Activated B cell treated with CpG ODN at 0.5 μM for 24 hours (primary cell): ENCODE measurements around the gene C14orf180. TPM values are rescaled to one million over a fixed set of nuclear protein-coding genes. Genes with fewer than 3 reads are reported as not detected.
A peak's percentile ranks its signal among the peaks of the same experiment; 100 is the strongest.

Experiments used
- ATAC-seq: fragments of 200-7000 bp; cut with Tn5 transposase; one replicate; pipeline ENCODE4 v1.10.0; 2021; ENCODE audit warnings: low read depth, mild to moderate bottlenecking, moderate library complexity
- CTCF ChIA-PET: fragments of 350-600 bp; sonication (Branson Sonifier 250); formaldehyde crosslinking; loops from one replicate; lab custom pipeline; 2021; ENCODE audit warnings: antibody characterized with exemption; lab: Charles Lee
- POLR2A ChIA-PET: fragments of 350-600 bp; sonication (Branson Sonifier 250); formaldehyde crosslinking; loops from one replicate; lab custom pipeline; 2021; ENCODE audit warnings: antibody characterized with exemption; lab: Charles Lee
- DNase-seq: peaks from one replicate; pipeline ENCODE4 v3.0.0; 2022
- H3K27ac Mint-ChIP-seq: one replicate; pipeline ENCODE4 v1.8.0; 2020; ENCODE audit warnings: mixed read lengths
- H3K27me3 Mint-ChIP-seq: one replicate; pipeline ENCODE4 v1.8.0; 2021; ENCODE audit warnings: mixed read lengths
- H3K36me3 Mint-ChIP-seq: one replicate; pipeline ENCODE4 v1.8.0; 2021; ENCODE audit warnings: low read depth, mixed read lengths
- H3K4me1 Mint-ChIP-seq: one replicate; pipeline ENCODE4 v1.8.0; 2021; ENCODE audit warnings: mixed read lengths
- H3K4me3 Mint-ChIP-seq: one replicate; pipeline ENCODE4 v1.8.0; 2020; ENCODE audit warnings: mild to moderate bottlenecking, mixed read lengths
- H3K9me3 Mint-ChIP-seq: one replicate; pipeline ENCODE4 v1.8.0; 2020; ENCODE audit warnings: mixed read lengths
- CTCF ChIP-seq: fragments of 200-600 bp; IDR thresholded peaks from one replicate; pipeline ENCODE4 v1.8.0; 2022; ENCODE audit warnings: antibody characterized with exemption, mild to moderate bottlenecking
- intact Hi-C: fragments of 100-400 bp; cut with micrococcal nuclease; formaldehyde crosslinking; loops from one replicate; pipeline ENCODE4 v1.15.1; 2024
- total RNA-seq: library from RNA; stranded (reverse); gene quantifications from 2 replicates; pipeline ENCODE4 v1.2.3, GENCODE V29; 2022

The C14orf180 gene
- total RNA-seq, 1 donor from 2014 or later: not detected

GRCh38 chr14:104562606-104563005, 17.0 kb upstream of the C14orf180 start:
- DNase-seq (no peak), ATAC-seq (no peak)
- H3K4me1 Mint-ChIP-seq: peaks cover 5% of the 10 kb centered on the region
- ChIA-PET POLR2A (no interaction called here), CTCF (interaction anchor here (1.1 to 3.1 kb wide), 2 partner anchors 425 to 485 kb away, joined by 3 to 19 read pairs; no protein-coding TSS in a partner anchor)
- no peaks in the 10 kb centered on the region for H3K9me3 Mint-ChIP-seq
- intact Hi-C loops: loop anchor here (5.0 kb wide), 1 partner anchor 755 kb away; no protein-coding TSS in a partner anchor
- no peak overlapping the region for H3K27ac Mint-ChIP-seq
- no peak for TF ChIP-seq CTCF
- H3K36me3 Mint-ChIP-seq: no peaks in the 10 kb centered on the region
- peaks cover 29% of the 10 kb centered on the region for H3K27me3 Mint-ChIP-seq
- no peak overlapping the region for H3K4me3 Mint-ChIP-seq

GRCh38 chr14:104563191-104563741, 16.3 kb upstream of the C14orf180 start:
- TF ChIP-seq CTCF: no peak
- ChIA-PET POLR2A (no interaction called here), CTCF (interaction anchor here (1.1 to 3.1 kb wide), 3 partner anchors 425 to 485 kb away, joined by 3 to 19 read pairs (median 7); no protein-coding TSS in a partner anchor)
- H3K36me3 Mint-ChIP-seq: no peaks in the 10 kb centered on the region
- intact Hi-C loops: loop anchor here (5.0 kb wide), 1 partner anchor 756 kb away; no protein-coding TSS in a partner anchor
- no peak overlapping the region for H3K27ac Mint-ChIP-seq
- H3K27me3 Mint-ChIP-seq: peaks cover 29% of the 10 kb centered on the region
- H3K4me1 Mint-ChIP-seq: peaks cover 5% of the 10 kb centered on the region
- H3K9me3 Mint-ChIP-seq: no peaks in the 10 kb centered on the region
- no peak overlapping the region for H3K4me3 Mint-ChIP-seq
- DNase-seq (no peak), ATAC-seq (peak; percentile 42)

GRCh38 chr14:104563742-104564615, 15.6 kb upstream of the C14orf180 start:
- no peaks in the 10 kb centered on the region for H3K36me3 Mint-ChIP-seq
- CTCF ChIA-PET: interaction anchor here (0.7 to 3.1 kb wide), 6 partner anchors 419 to 755 kb away, joined by 3 to 19 read pairs (median 5); no protein-coding TSS in a partner anchor
- intact Hi-C loops: loop anchor here (1.0 to 5.0 kb wide), 2 partner anchors 486 to 757 kb away; no protein-coding TSS in a partner anchor
- H3K4me3 Mint-ChIP-seq: no peak overlapping the region
- no peak overlapping the region for H3K27ac Mint-ChIP-seq
- no peaks in the 10 kb centered on the region for H3K9me3 Mint-ChIP-seq
- peak; percentile 38 for DNase-seq
- no peak for TF ChIP-seq CTCF
- H3K4me1 Mint-ChIP-seq: peaks cover 5% of the 10 kb centered on the region
- POLR2A ChIA-PET: interaction anchor here (0.6 kb wide), 1 partner anchor 557 kb away, joined by 5 read pairs; no protein-coding TSS in a partner anchor
- peaks cover 29% of the 10 kb centered on the region for H3K27me3 Mint-ChIP-seq
- peak; percentile 83 for ATAC-seq

GRCh38 chr14:104564744-104565679, 14.6 kb upstream of the C14orf180 start:
- intact Hi-C loops: loop anchor here (1.0 to 5.0 kb wide), 2 partner anchors 487 to 758 kb away; no protein-coding TSS in a partner anchor
- no peak for TF ChIP-seq CTCF
- Mint-ChIP-seq H3K27ac (no peak overlapping the region), H3K4me1 (peaks cover 5% of the 10 kb centered on the region), H3K27me3 (peaks cover 32% of the 10 kb centered on the region), H3K4me3 (no peak overlapping the region), H3K36me3 (no peaks in the 10 kb centered on the region), H3K9me3 (no peaks in the 10 kb centered on the region)
- ATAC-seq (no peak), DNase-seq (no peak)
- ChIA-PET POLR2A (interaction anchor here (0.6 kb wide), 1 partner anchor 558 kb away, joined by 5 read pairs; no protein-coding TSS in a partner anchor), CTCF (interaction anchor here (0.9 to 3.1 kb wide), 5 partner anchors 420 to 489 kb away, joined by 3 to 19 read pairs (median 6); no protein-coding TSS in a partner anchor)
